GM06990 (cell line): ENCODE data around the gene PTPN14.
"Not testable (repeated sequence)": the region's sequence is repeated elsewhere in the genome, so short reads cannot be mapped to it uniquely, and the experiment has no call there.

Experiments
- DNase-seq: peaks from one replicate; pipeline ENCODE4 v3.0.0-alpha.2; 2011; ENCODE audit not compliant: insufficient read length; ENCODE audit errors: extremely low read depth
- H3K27me3 ChIP-seq: replicated peaks from 2 replicates; pipeline ENCODE4 v1.6.0; 2011; ENCODE audit warnings: low read length; ENCODE audit not compliant: control insufficient read depth, insufficient read depth
- H3K36me3 ChIP-seq: 2 replicates; pipeline ENCODE4 v1.5.1; 2011; ENCODE audit warnings: low read length; ENCODE audit not compliant: control insufficient read depth, insufficient read depth
- H3K4me3 ChIP-seq: replicated peaks from 2 replicates; pipeline ENCODE4 v1.5.1; 2011; ENCODE audit warnings: low read depth, mild to moderate bottlenecking, control low read depth, low read length
- TF ChIP-seq, protein P1 (sequence below): IDR thresholded peaks from 2 replicates; pipeline ENCODE4 v1.5.1; 2011; ENCODE audit warnings: low read length, control low read depth, mild to moderate bottlenecking, inconsistent platforms; ENCODE audit not compliant: insufficient read depth, poor library complexity, severe bottlenecking

The PTPN14 gene

DNA sequence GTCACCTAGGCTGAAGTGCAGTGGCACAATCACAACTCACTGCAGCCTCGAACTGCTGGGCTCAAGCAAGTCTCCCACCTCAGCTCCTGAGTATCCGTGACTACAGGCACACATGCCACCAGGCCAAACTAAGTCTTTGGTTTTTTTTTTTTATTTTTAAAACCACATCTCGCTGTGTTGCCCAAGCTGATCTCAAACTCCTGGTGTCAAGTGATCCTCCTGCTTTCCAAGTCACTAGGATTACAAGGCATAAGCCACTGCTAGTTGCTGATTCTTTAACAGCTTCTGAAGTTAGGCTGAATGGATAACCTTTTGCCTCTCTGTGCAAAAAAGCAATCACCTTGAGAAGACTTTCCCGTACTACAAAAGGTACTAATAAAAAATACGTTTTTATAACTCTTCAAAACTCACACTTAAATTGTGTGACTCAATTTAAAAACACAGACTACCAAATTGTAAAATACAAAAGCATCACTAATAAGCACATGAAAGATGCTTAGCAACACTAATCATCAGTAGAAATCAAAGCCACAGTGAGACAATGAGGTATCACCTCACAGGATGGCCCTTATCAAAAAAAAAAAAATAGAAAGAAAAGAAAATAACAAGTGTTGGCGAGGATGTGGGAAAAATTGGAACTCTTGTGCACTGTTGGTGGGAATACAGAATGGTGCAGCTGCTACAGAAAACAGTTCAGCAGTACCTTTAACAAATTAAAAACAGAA is 40.3 kb downstream of the PTPN14 start:
- no peaks in the 10 kb centered on the region for H3K36me3 ChIP-seq
- no peak overlapping the region for H3K4me3 ChIP-seq
- no peak for DNase-seq
- TF ChIP-seq, protein P1, sequence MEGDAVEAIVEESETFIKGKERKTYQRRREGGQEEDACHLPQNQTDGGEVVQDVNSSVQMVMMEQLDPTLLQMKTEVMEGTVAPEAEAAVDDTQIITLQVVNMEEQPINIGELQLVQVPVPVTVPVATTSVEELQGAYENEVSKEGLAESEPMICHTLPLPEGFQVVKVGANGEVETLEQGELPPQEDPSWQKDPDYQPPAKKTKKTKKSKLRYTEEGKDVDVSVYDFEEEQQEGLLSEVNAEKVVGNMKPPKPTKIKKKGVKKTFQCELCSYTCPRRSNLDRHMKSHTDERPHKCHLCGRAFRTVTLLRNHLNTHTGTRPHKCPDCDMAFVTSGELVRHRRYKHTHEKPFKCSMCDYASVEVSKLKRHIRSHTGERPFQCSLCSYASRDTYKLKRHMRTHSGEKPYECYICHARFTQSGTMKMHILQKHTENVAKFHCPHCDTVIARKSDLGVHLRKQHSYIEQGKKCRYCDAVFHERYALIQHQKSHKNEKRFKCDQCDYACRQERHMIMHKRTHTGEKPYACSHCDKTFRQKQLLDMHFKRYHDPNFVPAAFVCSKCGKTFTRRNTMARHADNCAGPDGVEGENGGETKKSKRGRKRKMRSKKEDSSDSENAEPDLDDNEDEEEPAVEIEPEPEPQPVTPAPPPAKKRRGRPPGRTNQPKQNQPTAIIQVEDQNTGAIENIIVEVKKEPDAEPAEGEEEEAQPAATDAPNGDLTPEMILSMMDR, result no peak
- no peaks in the 10 kb centered on the region for H3K27me3 ChIP-seq

DNA sequence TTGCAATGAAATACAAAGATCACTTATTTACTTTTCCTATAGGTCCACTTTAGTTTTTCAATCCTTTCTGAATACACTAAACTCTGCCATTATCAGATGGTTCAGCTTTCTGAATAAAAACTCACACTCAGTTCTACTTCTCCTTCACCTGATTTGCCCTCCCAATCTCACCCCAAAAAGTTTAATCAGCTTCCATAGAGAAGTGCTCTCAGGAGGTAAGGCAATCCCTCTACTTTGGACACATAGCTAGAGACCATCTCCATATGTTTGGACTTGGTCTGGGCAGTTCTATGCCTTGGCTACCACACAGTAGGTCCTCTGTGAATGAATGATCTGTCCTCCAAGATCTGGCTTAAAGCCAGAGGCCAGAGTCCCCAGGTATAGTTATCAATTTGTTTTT is 40.9 kb downstream of the PTPN14 start:
- no peak for DNase-seq
- H3K4me3 ChIP-seq, result no peak overlapping the region
- no peaks in the 10 kb centered on the region for H3K36me3 ChIP-seq
- TF ChIP-seq, protein P1, result no peak
- no peaks in the 10 kb centered on the region for H3K27me3 ChIP-seq

DNA sequence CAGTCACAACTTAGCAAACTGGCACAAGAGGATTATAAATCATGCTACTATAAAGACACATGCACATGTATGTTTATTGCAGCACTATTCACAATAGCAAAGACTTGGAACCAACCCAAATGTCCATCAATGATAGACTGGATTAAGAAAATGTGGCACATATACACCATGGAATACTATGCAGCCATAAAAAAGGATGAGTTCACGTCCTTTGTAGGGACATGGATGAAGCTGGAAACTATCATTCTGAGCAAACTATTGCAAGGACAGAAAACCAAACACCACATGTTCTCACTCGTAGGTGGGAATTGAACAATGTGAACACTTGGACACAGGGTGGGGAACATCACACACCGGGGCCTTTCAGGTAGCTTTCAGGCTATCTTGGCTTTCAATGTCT is 41.8 kb downstream of the PTPN14 start:
- H3K27me3 ChIP-seq, H3K4me3 ChIP-seq, DNase-seq: not testable (repeated sequence)

DNA sequence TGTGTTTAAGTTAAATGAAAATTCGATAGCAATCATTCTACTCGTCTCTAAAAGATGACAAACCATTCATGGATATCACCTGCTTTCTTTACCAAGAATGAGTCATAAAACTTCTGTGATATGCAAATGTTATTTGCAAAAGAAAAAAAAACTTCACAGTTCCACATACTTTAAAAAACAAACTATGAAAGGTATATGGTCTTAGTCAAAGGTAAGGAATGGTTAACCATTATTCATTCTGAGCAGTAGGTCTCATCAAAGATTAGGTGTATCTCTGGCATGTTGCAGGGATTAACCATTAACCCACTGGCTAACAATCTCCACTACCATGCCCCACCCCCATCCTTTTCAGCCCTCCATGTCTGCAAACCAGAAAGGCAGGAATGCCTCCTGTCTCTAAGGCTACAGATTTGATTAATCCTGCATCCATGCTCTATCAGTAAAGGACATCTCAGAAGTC is 44.4 kb downstream of the PTPN14 start:
- no peaks in the 10 kb centered on the region for H3K36me3 ChIP-seq
- TF ChIP-seq, protein P1, result no peak
- H3K27me3 ChIP-seq, result no peaks in the 10 kb centered on the region; the same call in 1 of the 2 replicates
- H3K4me3 ChIP-seq, result no peak overlapping the region
- DNase-seq, result no peak

More for the DNA sequence above, 41.8 kb downstream of the PTPN14 start:
- H3K36me3 ChIP-seq, result not testable (repeated sequence)

DNA sequence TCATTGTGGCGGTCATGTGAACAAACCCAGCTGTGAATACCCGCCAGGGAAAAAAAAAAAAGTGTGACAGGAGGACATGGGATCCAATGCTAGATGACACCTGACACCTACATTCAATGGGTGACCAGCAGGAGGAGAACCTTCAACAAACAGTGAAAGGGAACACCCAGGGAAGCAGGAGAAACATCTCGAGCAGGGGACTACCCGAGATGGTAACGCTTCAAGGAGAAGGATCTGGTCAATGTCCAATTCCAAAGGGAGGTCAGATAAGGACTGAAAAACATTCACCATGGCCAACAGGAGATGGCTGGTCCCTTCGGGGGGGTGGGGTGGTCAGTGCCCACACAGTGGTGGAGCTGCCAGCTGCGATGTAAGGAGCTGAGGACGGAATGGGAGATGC is 46.3 kb downstream of the PTPN14 start:
- TF ChIP-seq, protein P1, result no peak
- no peaks in the 10 kb centered on the region; the same call in 1 of the 2 replicates for H3K27me3 ChIP-seq
- DNase-seq, result no peak
- no peak overlapping the region for H3K4me3 ChIP-seq
- no peaks in the 10 kb centered on the region for H3K36me3 ChIP-seq

DNA sequence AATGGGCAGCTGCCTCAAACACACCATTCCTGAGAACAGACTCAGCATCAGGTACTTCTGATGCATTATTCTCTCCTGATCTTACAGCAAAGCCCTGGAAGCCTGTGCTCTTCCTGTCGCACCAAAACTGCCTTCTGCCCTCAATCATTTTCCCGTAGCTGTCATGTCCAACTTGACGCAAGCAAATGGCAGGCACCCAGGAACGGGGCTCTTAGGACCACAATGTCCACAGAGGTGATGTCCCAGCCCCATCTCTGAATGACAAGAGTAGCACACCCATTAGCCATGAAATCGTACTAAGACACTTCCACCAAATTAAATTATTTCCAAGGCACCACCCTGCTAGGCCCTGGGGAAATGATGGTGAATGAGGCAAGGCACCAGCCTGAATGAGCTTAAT is 47.1 kb downstream of the PTPN14 start:
- Histone ChIP-seq H3K4me3 (no peak overlapping the region), H3K36me3 (no peaks in the 10 kb centered on the region), H3K27me3 (no peaks in the 10 kb centered on the region; the same call in 1 of the 2 replicates)
- TF ChIP-seq, protein P1, result no peak
- no peak for DNase-seq
